Hepatocyte (in vitro differentiated cells): ENCODE results near the gene PLPP6.

Experiments
- EZH2 ChIP-seq: fragments of 200-600 bp; sonication (generic); IDR thresholded peaks from 2 replicates; pipeline ENCODE4 v1.6.1; 2016; ENCODE audit warnings: antibody characterized with exemption, mild to moderate bottlenecking, borderline replicate concordance
- EZH2phosphoT487 ChIP-seq: fragments of 200-600 bp; sonication (generic); IDR thresholded peaks from one replicate; pipeline ENCODE4 v1.6.1; 2018; ENCODE audit warnings: antibody characterized with exemption, mild to moderate bottlenecking, low read depth, moderate library complexity; ENCODE audit not compliant: unreplicated experiment, severe bottlenecking

DNA sequence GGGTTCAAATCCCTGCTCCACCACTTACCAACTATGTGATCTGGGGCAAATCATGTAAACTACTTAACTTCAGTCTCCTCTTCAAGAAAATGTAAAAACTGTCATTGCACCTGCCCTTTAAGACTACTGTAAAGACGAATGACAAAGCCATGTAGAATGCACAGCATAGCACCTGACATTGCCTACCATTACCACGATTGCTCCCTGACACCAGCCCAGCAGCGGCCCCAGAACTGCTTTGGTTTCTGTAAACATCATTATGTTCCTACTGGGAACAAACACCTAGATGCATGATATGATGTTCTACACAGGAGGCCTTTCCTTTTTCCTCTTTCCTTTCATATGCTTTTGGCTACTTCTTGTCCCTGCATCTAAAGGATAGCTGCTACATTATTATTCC lies 23.1 kb upstream of the PLPP6 start:
- TF ChIP-seq EZH2phosphoT487: no peak
- no peak for TF ChIP-seq EZH2
